ENCODE results near the gene SGTB. TPM values are rescaled to one million over a fixed set of nuclear protein-coding genes. Genes with fewer than 3 reads are reported as not detected.
"Not testable (repeated sequence)": the region's sequence is repeated elsewhere in the genome, so short reads cannot be mapped to it uniquely, and the experiment has no call there.

The SGTB gene
- total RNA-seq, 1 donor from 2014 or later, result 10.2 TPM

DNA sequence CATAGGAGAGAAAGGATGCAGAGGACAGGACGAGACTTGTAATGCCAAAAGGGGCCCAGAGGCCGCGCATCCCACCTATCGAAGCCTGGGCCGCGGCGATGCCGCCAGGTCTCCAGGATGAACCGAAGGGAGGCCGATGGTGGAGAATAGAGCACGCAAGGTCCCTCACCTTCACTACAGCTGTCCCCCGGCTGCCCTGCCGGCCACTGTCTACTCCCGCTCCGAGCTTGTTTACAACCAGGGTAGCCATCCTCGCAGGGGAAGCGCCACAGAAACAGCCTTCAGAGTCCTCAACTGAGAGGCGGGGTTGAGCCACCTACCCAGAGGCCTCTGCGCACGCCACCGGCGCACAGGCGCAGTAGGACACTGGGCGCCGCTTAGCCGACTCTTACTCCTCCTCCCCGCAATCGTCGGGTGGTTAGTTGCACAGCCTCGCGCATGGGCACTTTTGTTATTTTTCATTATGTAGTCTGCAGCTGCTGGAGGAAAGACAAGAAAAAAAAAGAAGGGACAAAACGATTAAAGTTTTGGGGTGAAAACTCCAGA, 97.8 kb downstream of the SGTB start, which contains the start of gene TRIM23:
TRIM23 (minus strand) TSS at position 309 of the 546 bp plus-strand sequence; CDS start at position 250, 59 bp downstream.
- H3K36me3 Mint-ChIP-seq, result no peaks in the 10 kb centered on the region
- peak within 1 kb of the TSS; percentile 98 for H3K4me3 Mint-ChIP-seq
- no peaks in the 10 kb centered on the region for H3K27me3 Mint-ChIP-seq
- no peaks in the 10 kb centered on the region for H3K9me3 Mint-ChIP-seq
- peak; percentile 41 for TF ChIP-seq CTCF (conservative IDR thresholded peaks at IDR 0.05)
- peaks cover 18% of the 10 kb centered on the region for H3K4me1 Mint-ChIP-seq (ENCODE audit: unreplicated experiment)
- peak; percentile 91 for DNase-seq (ENCODE audit: extremely low spot score, unreplicated experiment)
- H3K27ac Mint-ChIP-seq, result peak within 1 kb of the TSS; percentile 96

DNA sequence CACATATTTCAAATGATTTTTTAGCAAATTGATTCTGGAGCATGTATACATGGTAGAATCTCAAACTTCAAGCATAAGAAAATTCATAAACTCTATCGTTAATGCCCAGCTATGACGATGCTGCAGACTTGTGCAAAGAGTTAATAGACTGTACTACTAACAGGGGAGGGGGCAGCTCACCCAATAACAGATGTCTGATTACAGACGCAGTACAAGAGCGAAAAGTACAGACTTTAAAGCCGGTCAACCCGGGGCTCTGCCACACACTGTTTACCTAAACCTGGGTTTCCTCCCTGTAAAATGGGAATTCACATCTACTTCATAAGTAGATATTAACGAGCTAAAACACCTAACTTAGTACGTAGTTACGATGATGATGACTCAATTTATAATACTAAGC, 98.4 kb downstream of the SGTB start:
- H3K4me1 Mint-ChIP-seq (ENCODE audit: unreplicated experiment), result peaks cover 18% of the 10 kb centered on the region
- no peak for TF ChIP-seq CTCF (conservative IDR thresholded peaks at IDR 0.05)
- peak overlapping the region; percentile 96 for H3K27ac Mint-ChIP-seq
- H3K9me3 Mint-ChIP-seq, result no peaks in the 10 kb centered on the region
- no peaks in the 10 kb centered on the region for H3K27me3 Mint-ChIP-seq
- DNase-seq (ENCODE audit: extremely low spot score, unreplicated experiment), result no peak
- no peaks in the 10 kb centered on the region for H3K36me3 Mint-ChIP-seq
- H3K4me3 Mint-ChIP-seq, result peak overlapping the region; percentile 98

GRCh38 chr5:65621961-65622360, 99.9 kb downstream of the SGTB start:
- DNase-seq (ENCODE audit: extremely low spot score, unreplicated experiment); H3K36me3 Mint-ChIP-seq; H3K27ac Mint-ChIP-seq; H3K27me3 Mint-ChIP-seq; H3K9me3 Mint-ChIP-seq: not testable (repeated sequence)
- Mint-ChIP-seq H3K4me1 (ENCODE audit: unreplicated experiment) (peaks cover 18% of the 10 kb centered on the region), H3K4me3 (peak overlapping the region; percentile 98)

GRCh38 chr5:65620021-65620420, 101.9 kb downstream of the SGTB start:
- H3K4me1 Mint-ChIP-seq (ENCODE audit: unreplicated experiment), result peaks cover 13% of the 10 kb centered on the region
- H3K36me3 Mint-ChIP-seq, result peaks cover 5% of the 10 kb centered on the region
- no peak overlapping the region for H3K27ac Mint-ChIP-seq
- H3K4me3 Mint-ChIP-seq, result no peak overlapping the region
- no peak for TF ChIP-seq CTCF (conservative IDR thresholded peaks at IDR 0.05)
- no peaks in the 10 kb centered on the region for H3K27me3 Mint-ChIP-seq
- no peak for DNase-seq (ENCODE audit: extremely low spot score, unreplicated experiment)
- no peaks in the 10 kb centered on the region for H3K9me3 Mint-ChIP-seq

Other genes with a start within 250 kb of the SGTB start
- gene ADAMTS6, start 240.2 kb downstream of the SGTB start, total RNA-seq (ENCODE audit: low replicate concordance), result 3.0 and 4.2 TPM in 2 replicates
- gene CENPK, start 158.9 kb downstream of the SGTB start, total RNA-seq (ENCODE audit: low replicate concordance), result 17.6 and 36.9 TPM in 2 replicates
- gene PPWD1, start 158.8 kb downstream of the SGTB start, total RNA-seq (ENCODE audit: low replicate concordance), result 30.1 and 40.4 TPM in 2 replicates
- gene TRIM23, start 97.8 kb downstream of the SGTB start, total RNA-seq (ENCODE audit: low replicate concordance), result 10.8 and 16.4 TPM in 2 replicates
- 4.0 and 4.2 TPM in 2 replicates for gene SHLD3, start 97.1 kb downstream of the SGTB start, total RNA-seq (ENCODE audit: low replicate concordance)
- 13.5 and 18.0 TPM in 2 replicates for gene TRAPPC13, start 97.1 kb downstream of the SGTB start, total RNA-seq (ENCODE audit: low replicate concordance)
- gene NLN, start 96 bp upstream of the SGTB start, total RNA-seq (ENCODE audit: low replicate concordance), result 44.4 and 47.2 TPM in 2 replicates
- gene ERBIN, start 204.5 kb upstream of the SGTB start, total RNA-seq (ENCODE audit: low replicate concordance), result 57.5 and 60.2 TPM in 2 replicates